HepG2 (cell line): ENCODE results near the gene IPO13. TPM values are rescaled to one million over a fixed set of nuclear protein-coding genes. Genes with fewer than 3 reads are reported as not detected.

ENCODE experiments used
- DPF2 ChIP-seq: sonication (generic); formaldehyde crosslinking; IDR thresholded peaks from 2 replicates; pipeline ENCODE4 v1.4.0; 2020; ENCODE audit warnings: mild to moderate bottlenecking, low read depth, missing genetic modification reagents, borderline replicate concordance
- FOXC1 ChIP-seq: sonication (generic); formaldehyde crosslinking; IDR thresholded peaks from 2 replicates; pipeline ENCODE4 v1.8.0; 2022; ENCODE audit warnings: mild to moderate bottlenecking, missing genetic modification reagents, borderline replicate concordance
- GLI4 ChIP-seq: sonication (generic); formaldehyde crosslinking; IDR thresholded peaks from 2 replicates; pipeline ENCODE4 v1.5.1; 2020; ENCODE audit warnings: missing genetic modification reagents, mild to moderate bottlenecking, moderate library complexity, borderline replicate concordance
- IRF2 ChIP-seq: IDR thresholded peaks from 2 replicates; pipeline ENCODE4 v1.6.1; 2018; ENCODE audit warnings: missing genetic modification reagents, missing compliant biosample characterization
- PCBP1 ChIP-seq: fragments of 200-400 bp; formaldehyde crosslinking; IDR thresholded peaks from 2 replicates; pipeline ENCODE4 v1.6.1; 2017; ENCODE audit warnings: mild to moderate bottlenecking, low read depth, low read length, borderline replicate concordance
- SIN3A ChIP-seq: IDR thresholded peaks from 2 replicates; pipeline ENCODE4 v1.6.1; 2011; ENCODE audit warnings: low read depth, mild to moderate bottlenecking, control low read depth, low read length, borderline replicate concordance
- SMARCE1 ChIP-seq: fragments of 450-650 bp; IDR thresholded peaks from 2 replicates; pipeline ENCODE4 v1.6.1; 2017; ENCODE audit warnings: borderline replicate concordance
- TCF7 ChIP-seq: sonication (generic); IDR thresholded peaks from 2 replicates; pipeline ENCODE4 v1.6.1; 2016; ENCODE audit warnings: antibody characterized with exemption, low read depth
- ZFX ChIP-seq: sonication (generic); formaldehyde crosslinking; IDR thresholded peaks from 2 replicates; pipeline ENCODE4 v1.4.0; 2020; ENCODE audit warnings: mild to moderate bottlenecking, low read depth, missing genetic modification reagents, moderate library complexity
- ZNF142 ChIP-seq: sonication (generic); formaldehyde crosslinking; IDR thresholded peaks from 2 replicates; pipeline ENCODE4 v1.4.0; 2020; ENCODE audit warnings: missing genetic modification reagents
- ZNF18 ChIP-seq: sonication (generic); formaldehyde crosslinking; IDR thresholded peaks from 2 replicates; pipeline ENCODE4 v1.8.0; 2022; ENCODE audit warnings: mild to moderate bottlenecking, missing genetic modification reagents; ENCODE audit not compliant: insufficient replicate concordance
- ZNF468 ChIP-seq: sonication (generic); formaldehyde crosslinking; IDR thresholded peaks from 2 replicates; pipeline ENCODE4 v1.8.0; 2022; ENCODE audit warnings: mild to moderate bottlenecking, moderate library complexity, missing genetic modification reagents
- ZNF839 ChIP-seq: sonication (generic); formaldehyde crosslinking; IDR thresholded peaks from 2 replicates; pipeline ENCODE4 v1.4.0; 2020; ENCODE audit warnings: missing genetic modification reagents, mild to moderate bottlenecking, borderline replicate concordance
- polyA plus RNA-seq, 8 experiments: library from polyadenylated mRNA; depleted of rRNA in 3 of 8; stranded (reverse) in 7 of 8; unstranded in 1 of 8; fragments of >200 nt; fragmentation: Illumina TruSeq in 4 of 8; extraction: Trizol in 4 of 8; gene quantifications; 2 replicates each; pipeline versions ENCODE4 v1.2.1 to v1.2.3, GENCODE V29; 2011 to 2016; ENCODE audit warnings: low read depth in 4 of 8, missing spikeins in 1 of 8, mixed read lengths in 1 of 8; ENCODE audit not compliant: insufficient read depth in 1 of 8
- total RNA-seq, 5 experiments: library from RNA; depleted of rRNA; stranded (reverse); fragments of >200 nt; fragmentation: Illumina TruSeq; extraction: Trizol; gene quantifications; 2 replicates each; pipeline ENCODE4 v1.2.3, GENCODE V29; 2016; ENCODE audit warnings: low read depth in 1 of 5
- TF ChIP-seq, protein P1 (sequence below): sonication (generic); formaldehyde crosslinking; IDR thresholded peaks from 2 replicates; pipeline ENCODE4 v1.8.0; 2022; ENCODE audit warnings: mild to moderate bottlenecking, missing genetic modification reagents, borderline replicate concordance
- TF ChIP-seq, protein P2 (sequence below): sonication (generic); formaldehyde crosslinking; IDR thresholded peaks from 2 replicates; pipeline ENCODE4 v1.5.1; 2020; ENCODE audit warnings: mild to moderate bottlenecking, missing genetic modification reagents, moderate library complexity

The IPO13 gene
- total and polyA plus RNA-seq, 2 of the 13 experiments (the other 11 are each of a cell fraction or from before 2014, with no cell fraction given) = 12.9 to 15.6 TPM

GRCh38 chr1:43974443-43975248 lies 27.9 kb downstream of the IPO13 start, which contains the start of gene ATP6V0B (continued):
- TF ChIP-seq ZNF142 (CRISPR knock-in tag) (peak; percentile 33), SMARCE1 (no peak), ZNF18 (peak; percentile 64), PCBP1 (no peak), ZNF468 (CRISPR knock-in tag) (no peak), ZNF839 (CRISPR knock-in tag) (no peak), TCF7 (no peak), FOXC1 (peak; percentile 37; the same call in 1 of the 2 replicates), GLI4 (CRISPR knock-in tag) (no peak), IRF2 (CRISPR knock-in tag) (peak; percentile 92), ZFX (CRISPR knock-in tag) (peak; percentile 91), DPF2 (CRISPR knock-in tag) (no peak), SIN3A (peak; percentile 94; the same call in 1 of the 2 replicates)
- TF ChIP-seq, protein P1, sequence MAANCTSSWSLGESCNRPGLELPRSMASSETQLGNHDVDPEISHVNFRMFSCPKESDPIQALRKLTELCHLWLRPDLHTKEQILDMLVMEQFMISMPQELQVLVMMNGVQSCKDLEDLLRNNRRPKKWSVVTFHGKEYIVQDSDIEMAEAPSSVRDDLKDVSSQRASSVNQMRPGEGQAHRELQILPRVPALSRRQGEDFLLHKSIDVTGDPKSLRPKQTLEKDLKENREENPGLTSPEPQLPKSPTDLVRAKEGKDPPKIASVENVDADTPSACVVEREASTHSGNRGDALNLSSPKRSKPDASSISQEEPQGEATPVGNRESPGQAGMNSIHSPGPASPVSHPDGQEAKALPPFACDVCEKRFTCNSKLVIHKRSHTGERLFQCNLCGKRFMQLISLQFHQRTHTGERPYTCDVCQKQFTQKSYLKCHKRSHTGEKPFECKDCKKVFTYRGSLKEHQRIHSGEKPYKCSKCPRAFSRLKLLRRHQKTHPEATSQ (CRISPR knock-in tag) = peak; percentile 3; the same call in 1 of the 2 replicates
- TF ChIP-seq, protein P2, sequence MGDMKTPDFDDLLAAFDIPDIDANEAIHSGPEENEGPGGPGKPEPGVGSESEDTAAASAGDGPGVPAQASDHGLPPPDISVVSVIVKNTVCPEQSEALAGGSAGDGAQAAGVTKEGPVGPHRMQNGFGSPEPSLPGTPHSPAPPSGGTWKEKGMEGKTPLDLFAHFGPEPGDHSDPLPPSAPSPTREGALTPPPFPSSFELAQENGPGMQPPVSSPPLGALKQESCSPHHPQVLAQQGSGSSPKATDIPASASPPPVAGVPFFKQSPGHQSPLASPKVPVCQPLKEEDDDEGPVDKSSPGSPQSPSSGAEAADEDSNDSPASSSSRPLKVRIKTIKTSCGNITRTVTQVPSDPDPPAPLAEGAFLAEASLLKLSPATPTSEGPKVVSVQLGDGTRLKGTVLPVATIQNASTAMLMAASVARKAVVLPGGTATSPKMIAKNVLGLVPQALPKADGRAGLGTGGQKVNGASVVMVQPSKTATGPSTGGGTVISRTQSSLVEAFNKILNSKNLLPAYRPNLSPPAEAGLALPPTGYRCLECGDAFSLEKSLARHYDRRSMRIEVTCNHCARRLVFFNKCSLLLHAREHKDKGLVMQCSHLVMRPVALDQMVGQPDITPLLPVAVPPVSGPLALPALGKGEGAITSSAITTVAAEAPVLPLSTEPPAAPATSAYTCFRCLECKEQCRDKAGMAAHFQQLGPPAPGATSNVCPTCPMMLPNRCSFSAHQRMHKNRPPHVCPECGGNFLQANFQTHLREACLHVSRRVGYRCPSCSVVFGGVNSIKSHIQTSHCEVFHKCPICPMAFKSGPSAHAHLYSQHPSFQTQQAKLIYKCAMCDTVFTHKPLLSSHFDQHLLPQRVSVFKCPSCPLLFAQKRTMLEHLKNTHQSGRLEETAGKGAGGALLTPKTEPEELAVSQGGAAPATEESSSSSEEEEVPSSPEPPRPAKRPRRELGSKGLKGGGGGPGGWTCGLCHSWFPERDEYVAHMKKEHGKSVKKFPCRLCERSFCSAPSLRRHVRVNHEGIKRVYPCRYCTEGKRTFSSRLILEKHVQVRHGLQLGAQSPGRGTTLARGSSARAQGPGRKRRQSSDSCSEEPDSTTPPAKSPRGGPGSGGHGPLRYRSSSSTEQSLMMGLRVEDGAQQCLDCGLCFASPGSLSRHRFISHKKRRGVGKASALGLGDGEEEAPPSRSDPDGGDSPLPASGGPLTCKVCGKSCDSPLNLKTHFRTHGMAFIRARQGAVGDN = peak; percentile 93
